ENCODE results near the gene LDB2. TPM values are rescaled to one million over a fixed set of nuclear protein-coding genes. Genes with fewer than 3 reads are reported as not detected.
"Not testable (repeated sequence)": the region's sequence is repeated elsewhere in the genome, so short reads cannot be mapped to it uniquely, and the experiment has no call there.

Gene LDB2
- 46.6 and 85.9 TPM in 2 replicates for total RNA-seq (ENCODE audit: low replicate concordance)

GRCh38 chr4:16897991-16898827 is at the start of gene LDB2:
Gene LDB2, minus strand, starts transcription at chr4:16898645.
- peak within 1 kb of the TSS; percentile 70 for H3K4me3 ChIP-seq (ENCODE audit: low read depth, low read length)
- TF ChIP-seq, protein P1, sequence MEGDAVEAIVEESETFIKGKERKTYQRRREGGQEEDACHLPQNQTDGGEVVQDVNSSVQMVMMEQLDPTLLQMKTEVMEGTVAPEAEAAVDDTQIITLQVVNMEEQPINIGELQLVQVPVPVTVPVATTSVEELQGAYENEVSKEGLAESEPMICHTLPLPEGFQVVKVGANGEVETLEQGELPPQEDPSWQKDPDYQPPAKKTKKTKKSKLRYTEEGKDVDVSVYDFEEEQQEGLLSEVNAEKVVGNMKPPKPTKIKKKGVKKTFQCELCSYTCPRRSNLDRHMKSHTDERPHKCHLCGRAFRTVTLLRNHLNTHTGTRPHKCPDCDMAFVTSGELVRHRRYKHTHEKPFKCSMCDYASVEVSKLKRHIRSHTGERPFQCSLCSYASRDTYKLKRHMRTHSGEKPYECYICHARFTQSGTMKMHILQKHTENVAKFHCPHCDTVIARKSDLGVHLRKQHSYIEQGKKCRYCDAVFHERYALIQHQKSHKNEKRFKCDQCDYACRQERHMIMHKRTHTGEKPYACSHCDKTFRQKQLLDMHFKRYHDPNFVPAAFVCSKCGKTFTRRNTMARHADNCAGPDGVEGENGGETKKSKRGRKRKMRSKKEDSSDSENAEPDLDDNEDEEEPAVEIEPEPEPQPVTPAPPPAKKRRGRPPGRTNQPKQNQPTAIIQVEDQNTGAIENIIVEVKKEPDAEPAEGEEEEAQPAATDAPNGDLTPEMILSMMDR (IDR thresholded peaks at IDR 0.05; ENCODE audit: insufficient read depth, low read length), result no peak
- DNase-seq (ENCODE audit: low read depth), result peak; percentile 90

DNA sequence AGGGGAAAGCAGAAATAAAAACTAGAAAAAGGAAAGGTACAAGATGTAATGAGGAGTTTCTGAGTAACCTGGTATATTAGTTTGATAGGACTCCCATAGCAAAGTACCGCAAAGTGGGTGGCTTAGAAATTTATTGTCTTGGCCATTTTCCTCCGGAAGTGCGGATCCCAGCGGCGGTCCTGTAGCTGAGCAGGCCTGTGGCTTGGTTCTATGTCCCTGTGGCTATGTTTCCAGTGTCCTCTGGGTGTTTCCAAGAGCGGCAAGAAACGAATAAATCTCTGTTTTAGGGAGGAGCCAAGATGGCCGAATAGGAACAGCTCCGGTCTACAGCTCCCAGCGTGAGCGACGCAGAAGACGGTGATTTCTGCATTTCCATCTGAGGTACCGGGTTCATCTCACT is 44.0 kb upstream of the LDB2 start:
- no peak for DNase-seq (ENCODE audit: low read depth)
- TF ChIP-seq, protein P1 (IDR thresholded peaks at IDR 0.05; ENCODE audit: insufficient read depth, low read length), result no peak
- no peak overlapping the region for H3K4me3 ChIP-seq (ENCODE audit: low read depth, low read length)

- no peak for DNase-seq (ENCODE audit: low read depth)
- TF ChIP-seq, protein P1 (IDR thresholded peaks at IDR 0.05; ENCODE audit: insufficient read depth, low read length), result no peak
- no peak overlapping the region for H3K4me3 ChIP-seq (ENCODE audit: low read depth, low read length)
Measured at GRCh38 chr4:16939178-16939577, 40.7 kb upstream of the LDB2 start.

DNA sequence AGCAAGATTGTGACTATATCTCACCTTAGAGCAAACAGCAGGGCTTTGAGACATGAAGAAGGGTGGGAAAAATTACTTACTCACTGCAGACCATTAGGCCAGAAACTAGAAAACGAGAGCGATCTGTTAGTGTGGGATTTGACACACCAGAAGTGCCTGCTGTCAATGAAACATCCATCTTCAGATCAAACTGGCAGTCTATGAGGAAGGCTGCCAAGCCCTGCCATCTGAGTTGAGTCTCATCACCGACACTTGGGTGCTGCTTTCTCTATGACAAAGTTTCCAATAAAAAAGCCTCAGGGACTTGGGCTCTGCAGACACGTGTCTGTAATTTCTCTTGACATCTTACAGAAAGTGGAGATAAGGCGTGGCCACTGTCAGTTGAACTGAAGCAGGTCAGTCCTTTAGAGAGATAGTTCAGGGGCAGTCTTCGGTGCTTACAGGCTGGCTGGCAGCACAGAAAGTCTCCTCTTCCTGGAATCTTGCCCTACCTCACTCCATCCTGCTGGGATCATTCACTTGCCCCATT is 40.1 kb upstream of the LDB2 start:
- TF ChIP-seq, protein P1 (IDR thresholded peaks at IDR 0.05; ENCODE audit: insufficient read depth, low read length), result no peak
- H3K4me3 ChIP-seq (ENCODE audit: low read depth, low read length), result no peak overlapping the region
- no peak for DNase-seq (ENCODE audit: low read depth)

- H3K4me3 ChIP-seq (ENCODE audit: low read depth, low read length), result no peak overlapping the region
- TF ChIP-seq, protein P1 (IDR thresholded peaks at IDR 0.05; ENCODE audit: insufficient read depth, low read length), result no peak
- peak; percentile 91 for DNase-seq (ENCODE audit: low read depth)
Measured at GRCh38 chr4:16931339-16932305, 33.2 kb upstream of the LDB2 start.

GRCh38 chr4:16926214-16926613 is 27.8 kb upstream of the LDB2 start:
- TF ChIP-seq, protein P1 (IDR thresholded peaks at IDR 0.05; ENCODE audit: insufficient read depth, low read length), result no peak
- no peak for DNase-seq (ENCODE audit: low read depth)
- H3K4me3 ChIP-seq (ENCODE audit: low read depth, low read length), result no peak overlapping the region

DNA sequence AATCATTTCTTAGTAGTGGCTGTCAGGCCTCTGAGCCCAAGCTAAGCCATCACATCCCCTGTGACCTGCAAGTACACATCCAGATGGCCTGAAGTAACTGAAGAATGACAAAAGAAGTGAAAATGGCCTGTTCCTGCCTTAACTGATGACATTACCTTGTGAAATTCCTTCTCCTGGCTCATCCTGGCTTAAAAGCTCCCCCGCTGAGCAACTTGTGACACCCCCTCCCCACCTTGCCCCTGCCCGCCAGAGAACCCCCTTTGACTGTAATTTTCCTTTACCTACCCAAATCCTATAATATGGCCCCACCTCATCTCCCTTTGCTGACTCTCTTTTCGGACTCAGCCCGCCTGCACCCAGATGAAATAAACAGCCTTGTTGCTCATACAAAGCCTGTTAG is 20.3 kb upstream of the LDB2 start:
- not testable (repeated sequence) for DNase-seq (ENCODE audit: low read depth); H3K4me3 ChIP-seq (ENCODE audit: low read depth, low read length)
